G401 (cell line): ENCODE results near the gene CEMIP2. TPM values are rescaled to one million over a fixed set of nuclear protein-coding genes. Genes with fewer than 3 reads are reported as not detected.
"Not testable (repeated sequence)": the region's sequence is repeated elsewhere in the genome, so short reads cannot be mapped to it uniquely, and the experiment has no call there.

Experiments
- DNase-seq: peaks from one replicate; pipeline ENCODE4 v3.0.0-alpha.2; 2015; ENCODE audit warnings: low spot score
- in situ Hi-C: cut with HindIII; loops from 2 replicates; pipeline ENCODE4 v1.10.0; 2016; ENCODE audit warnings: low sequenced_read_pairs, mixed read lengths
- total RNA-seq: library from RNA; depleted of rRNA; stranded (reverse); fragments of >200 nt; shearing (Covaris generic); gene quantifications from 2 replicates; pipeline ENCODE4 v1.2.3, GENCODE V29; 2014

CEMIP2 gene
- total RNA-seq, 1 experiment from 2014 or later, result 8.6 TPM

GRCh38 chr9:71729816-71730526 lies 38.3 kb downstream of the CEMIP2 start:
- in situ Hi-C loops, result no loop called here
- DNase-seq, result no peak

- in situ Hi-C loops, result no loop called here
These were observed 41.6 kb downstream of the CEMIP2 start for GRCh38 chr9:71726723-71727122.

DNA sequence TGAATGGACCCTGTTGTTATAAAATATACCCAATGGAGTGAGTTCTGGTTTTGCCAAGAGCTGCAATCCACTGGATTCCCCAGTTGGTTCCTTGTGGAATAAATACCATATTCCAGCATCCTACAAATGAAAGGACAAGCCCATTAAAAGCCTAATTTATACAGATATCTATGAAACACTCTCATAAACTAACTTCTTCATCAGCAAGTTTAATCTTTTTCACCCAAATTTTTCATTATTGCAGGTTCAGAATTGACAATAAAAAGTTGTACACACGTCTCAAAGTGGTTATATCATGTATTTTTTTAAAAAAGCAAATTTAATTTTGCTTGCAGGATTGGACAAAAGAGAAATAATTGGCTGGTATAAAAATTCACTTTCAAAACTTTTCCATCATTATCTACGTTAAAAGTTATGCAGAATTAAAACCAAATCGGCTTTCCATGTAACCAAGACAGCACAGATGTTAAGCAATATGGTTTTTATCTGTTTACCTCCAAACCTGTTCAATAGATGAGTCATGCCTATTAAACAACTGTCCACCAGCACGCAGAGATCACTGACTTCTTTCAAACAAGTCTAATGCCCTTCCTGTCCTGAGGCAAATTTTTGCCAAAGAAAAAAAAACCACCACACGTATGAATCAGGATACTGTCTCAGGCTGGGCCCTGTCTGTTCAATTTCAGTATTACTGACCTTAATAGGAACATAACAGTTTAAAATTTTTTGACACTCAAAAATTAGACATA lies 42.5 kb downstream of the CEMIP2 start:
- no peak for DNase-seq
- in situ Hi-C loops, result no loop called here

More at GRCh38 chr9:71726723-71727122, 41.6 kb downstream of the CEMIP2 start:
- DNase-seq, result no peak

DNA sequence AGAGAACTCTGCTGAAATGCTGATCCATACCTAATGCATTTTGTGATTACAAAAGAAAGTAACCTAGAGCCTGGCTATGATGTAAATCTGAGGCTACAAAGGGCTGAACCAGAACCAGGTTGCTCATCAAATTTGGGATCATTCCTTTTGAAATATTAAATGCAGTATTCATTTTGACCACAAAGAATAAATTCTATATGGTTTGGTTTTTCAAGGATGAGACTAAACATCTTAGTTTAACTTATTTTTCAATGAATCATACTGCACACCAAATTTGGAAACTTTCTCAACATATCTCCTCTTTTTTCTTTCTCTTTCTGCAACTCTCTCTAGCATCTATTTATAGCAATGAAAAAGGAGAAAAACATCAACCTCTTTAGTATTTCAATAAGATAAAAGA lies 46.5 kb downstream of the CEMIP2 start:
- in situ Hi-C loops, result no loop called here
- DNase-seq, result no peak

DNA sequence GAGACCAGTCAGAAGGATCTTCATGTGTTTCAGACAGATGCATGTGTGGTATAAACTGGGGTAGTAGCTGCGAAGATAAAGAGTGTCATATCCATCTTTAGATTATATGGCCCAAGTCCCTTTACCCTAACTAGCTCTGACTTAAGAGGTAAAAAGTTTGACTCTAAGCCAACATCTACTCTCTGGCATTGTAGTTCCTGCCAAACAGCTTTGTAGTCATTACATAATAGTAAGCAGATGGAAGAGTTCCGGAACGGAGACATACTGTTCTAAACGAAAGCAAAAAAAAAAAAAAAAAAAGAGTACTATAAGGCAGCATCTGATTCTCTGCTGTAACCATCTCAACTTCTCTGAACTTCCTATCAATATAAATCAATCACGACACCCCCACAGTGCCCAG lies 48.8 kb downstream of the CEMIP2 start:
- DNase-seq, result peak; percentile 94
- in situ Hi-C loops, result no loop called here

DNA sequence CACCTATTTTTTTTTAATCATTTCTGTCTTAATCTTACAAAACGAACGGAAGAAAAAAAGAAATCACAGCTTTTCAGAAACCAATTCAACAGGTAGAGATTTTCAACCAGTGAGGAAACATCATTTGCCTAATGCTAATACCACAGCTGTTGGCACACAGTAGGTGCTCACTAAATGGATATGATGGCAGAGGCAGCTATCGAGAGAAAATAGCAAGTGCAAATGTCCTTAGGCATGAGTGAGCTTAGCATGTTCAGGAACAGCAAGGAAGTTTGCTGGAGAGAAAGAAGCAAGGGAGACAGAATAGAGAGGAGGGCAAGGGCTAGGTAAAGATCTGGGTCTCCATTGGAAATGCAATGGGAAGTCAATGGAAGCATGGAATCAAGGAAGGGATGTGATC lies 49.2 kb downstream of the CEMIP2 start:
- in situ Hi-C loops, result no loop called here
- no peak for DNase-seq

DNA sequence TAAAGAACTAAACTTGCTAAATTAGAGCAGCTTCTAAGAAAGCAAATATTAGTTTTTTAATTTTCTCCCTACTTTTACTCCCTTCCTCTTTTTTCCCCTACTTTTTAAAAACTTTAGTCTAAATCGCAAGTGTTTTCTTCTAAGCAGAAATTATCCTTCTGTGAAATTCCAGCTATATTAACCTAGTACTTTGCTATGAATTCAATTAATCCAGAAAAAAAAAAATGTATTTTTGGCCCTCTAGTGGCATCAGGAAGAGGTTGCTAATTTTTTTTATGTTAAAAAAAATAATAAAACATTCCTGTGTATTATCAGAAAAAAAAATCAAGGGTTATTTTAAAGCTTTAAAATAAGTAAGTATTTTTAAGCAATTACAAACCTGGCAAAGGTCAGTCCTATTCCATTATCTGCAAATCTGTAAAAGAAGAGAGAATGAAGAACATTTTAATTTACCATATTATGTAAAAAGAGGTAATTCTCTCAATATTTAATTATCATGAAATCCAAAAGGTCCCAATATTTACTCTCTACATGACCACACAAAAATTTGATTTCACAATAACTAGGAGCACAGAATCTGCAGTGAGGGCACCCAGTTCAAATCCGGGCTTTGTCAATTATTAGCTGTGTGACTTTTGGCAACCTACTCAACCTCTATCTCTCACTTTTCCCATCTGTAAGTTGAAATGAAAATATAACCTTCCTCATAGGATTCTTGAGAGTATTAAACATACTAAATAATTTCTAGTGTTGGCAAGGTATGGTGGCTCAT lies 52.0 kb downstream of the CEMIP2 start:
- DNase-seq, result no peak
- in situ Hi-C loops, result no loop called here

- in situ Hi-C loops, result no loop called here
- no peak for DNase-seq
These were observed 57.5 kb downstream of the CEMIP2 start for GRCh38 chr9:71710856-71711255.

- in situ Hi-C loops, result no loop called here
These were observed 58.1 kb downstream of the CEMIP2 start for GRCh38 chr9:71710201-71710600.

DNA sequence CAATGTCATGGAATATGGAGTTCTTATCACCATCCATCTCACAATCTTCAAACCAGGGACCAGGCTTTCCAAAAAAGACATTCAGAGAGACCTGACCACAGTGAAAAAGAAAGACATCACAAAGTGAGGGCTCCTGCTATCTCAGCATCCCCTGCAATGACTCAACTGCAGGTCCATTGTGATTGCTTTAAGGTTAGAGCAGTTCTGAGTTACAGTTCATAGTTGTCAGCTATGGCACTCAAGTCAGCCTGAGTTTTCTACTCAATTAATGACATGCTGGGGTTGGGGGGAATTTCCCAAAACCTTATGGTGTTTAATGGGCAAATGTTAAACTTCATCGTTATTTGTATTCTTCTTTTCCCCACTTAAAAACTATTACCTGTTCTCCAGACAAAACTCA lies 58.9 kb downstream of the CEMIP2 start:
- DNase-seq, result no peak
- in situ Hi-C loops, result no loop called here

More at GRCh38 chr9:71710201-71710600, 58.1 kb downstream of the CEMIP2 start:
- DNase-seq, result no peak

GRCh38 chr9:71706176-71706575 lies 62.1 kb downstream of the CEMIP2 start:
- peak; percentile 34 for DNase-seq
- in situ Hi-C loops, result no loop called here

DNA sequence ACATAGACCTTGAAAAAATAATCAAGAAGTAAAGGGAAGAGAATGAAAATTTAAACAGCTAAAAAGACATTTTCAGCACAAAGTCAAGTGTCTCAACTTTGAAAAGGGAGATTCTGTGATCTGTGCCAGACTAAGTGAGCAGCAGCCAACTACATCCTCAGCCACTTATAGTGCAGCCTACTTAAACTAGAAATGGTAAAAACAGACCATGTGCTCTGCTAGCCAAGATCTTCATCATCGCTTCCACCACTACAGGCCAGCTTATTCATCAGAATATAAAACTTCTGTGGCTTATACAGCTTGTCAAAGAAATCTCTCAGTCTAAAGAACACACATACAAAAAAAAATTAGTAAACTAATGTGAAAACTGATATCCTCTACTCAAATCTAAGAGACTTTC lies 63.5 kb downstream of the CEMIP2 start:
- in situ Hi-C loops, result no loop called here
- DNase-seq, result no peak

GRCh38 chr9:71703172-71703872 lies 65.0 kb downstream of the CEMIP2 start:
- in situ Hi-C loops, result no loop called here

DNA sequence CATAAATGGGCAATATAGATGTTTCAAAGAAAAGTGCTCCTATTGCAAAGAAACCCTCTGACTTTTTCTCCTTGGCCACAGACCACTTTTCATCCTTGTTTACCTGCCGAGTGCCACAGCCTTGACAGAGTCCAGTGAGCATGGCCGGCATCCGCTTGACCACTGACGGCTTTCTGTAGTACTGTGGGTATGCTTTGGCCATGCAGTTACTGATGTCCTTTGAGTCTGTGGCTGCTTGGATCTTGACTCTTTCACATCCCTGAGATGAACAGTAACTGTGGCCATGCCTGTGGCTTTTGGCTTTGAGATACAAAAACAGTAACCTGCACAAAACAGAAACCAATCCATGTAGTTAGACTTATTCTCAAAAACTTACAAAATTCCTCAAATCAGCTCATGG lies 70.4 kb downstream of the CEMIP2 start:
- DNase-seq, result no peak
- in situ Hi-C loops, result no loop called here

More at GRCh38 chr9:71703172-71703872, 65.0 kb downstream of the CEMIP2 start:
- DNase-seq, result peak; percentile 78

- peak; percentile 18 for DNase-seq
- in situ Hi-C loops, result no loop called here
These were observed 74.0 kb downstream of the CEMIP2 start for GRCh38 chr9:71694332-71694731.

- in situ Hi-C loops, result no loop called here
These were observed 74.7 kb downstream of the CEMIP2 start for GRCh38 chr9:71693607-71694006.

DNA sequence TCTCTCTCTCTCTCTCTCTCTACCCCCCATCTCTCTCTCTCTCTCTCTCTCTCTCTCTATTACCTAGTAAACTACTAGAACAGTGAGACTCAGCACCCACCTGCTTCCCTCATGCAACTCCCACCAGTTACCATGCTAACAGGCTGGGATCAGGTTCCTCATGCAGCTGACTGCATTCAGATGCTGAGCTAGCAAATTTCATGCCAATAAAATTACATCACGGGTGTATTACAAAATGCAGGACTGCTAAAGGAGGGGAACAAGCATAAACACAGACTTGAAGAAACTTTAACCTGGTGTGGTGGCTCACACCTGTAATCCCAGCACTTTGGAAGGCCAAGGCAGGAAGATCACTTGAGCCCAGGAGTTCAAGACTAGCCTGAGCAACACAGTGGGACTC lies 76.0 kb downstream of the CEMIP2 start:
- no peak for DNase-seq
- in situ Hi-C loops, result no loop called here

More at GRCh38 chr9:71693607-71694006, 74.7 kb downstream of the CEMIP2 start:
- DNase-seq, result no peak

DNA sequence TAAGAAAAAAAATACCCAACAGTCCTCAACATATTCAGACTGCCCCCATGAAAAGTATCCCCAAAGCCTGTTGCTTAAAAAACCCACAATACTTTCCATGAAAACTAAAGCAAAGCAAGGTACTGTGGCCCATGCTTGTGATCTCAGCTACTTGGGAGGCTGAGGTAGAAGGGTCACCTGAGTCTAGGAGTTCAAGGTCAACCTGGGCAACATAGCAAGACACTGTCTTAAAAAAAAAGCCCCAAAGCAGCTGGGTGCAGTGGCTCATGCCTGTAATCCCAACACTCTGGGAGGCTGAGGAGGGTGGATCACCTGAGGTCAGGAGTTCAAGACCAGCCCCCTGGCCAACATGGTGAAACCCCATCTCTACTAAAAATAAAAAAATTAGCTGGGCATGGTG lies 76.7 kb downstream of the CEMIP2 start:
- DNase-seq, in situ Hi-C loops: not testable (repeated sequence)

DNA sequence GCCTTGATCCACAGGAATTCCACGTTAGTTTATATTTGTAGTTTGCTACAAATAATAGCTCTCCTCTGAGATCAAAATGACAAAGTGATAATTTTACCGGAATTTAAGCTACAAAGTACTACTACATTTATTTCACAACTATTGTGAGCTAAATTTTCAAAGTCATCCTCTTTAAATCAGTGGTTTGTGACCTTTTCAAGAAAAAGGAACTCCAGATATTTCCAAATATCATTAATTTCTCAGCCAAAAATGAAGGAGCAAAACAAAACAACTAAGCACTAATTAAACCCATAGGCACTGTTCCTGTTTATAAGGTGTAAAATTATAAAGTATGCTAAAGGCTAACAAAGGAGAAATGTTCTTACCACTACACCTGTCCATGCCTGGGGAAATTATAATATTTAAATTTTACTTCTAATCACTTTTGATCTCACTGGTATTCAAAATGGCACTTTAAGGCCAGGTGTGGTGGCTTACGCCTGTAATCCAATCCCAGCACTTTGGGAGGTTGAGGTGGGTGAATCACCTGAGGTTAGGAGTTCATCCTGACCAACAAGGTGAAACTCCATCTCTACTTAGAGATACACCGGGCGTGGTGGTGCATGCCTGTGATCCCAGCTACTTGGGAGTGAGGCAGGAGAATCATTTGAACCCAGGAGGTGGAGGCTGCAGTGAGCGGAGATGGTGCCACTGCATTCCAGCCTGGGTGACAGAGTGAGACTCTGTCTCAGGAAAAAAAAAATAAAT lies 77.5 kb downstream of the CEMIP2 start:
- DNase-seq, result no peak

More for the DNA sequence above, 77.5 kb downstream of the CEMIP2 start:
- in situ Hi-C loops, result no loop called here
